GM21619 (cell line): Measurements from ENCODE around the gene KLK8.
"Not testable (repeated sequence)": the region's sequence is repeated elsewhere in the genome, so short reads cannot be mapped to it uniquely, and the experiment has no call there.

Experiments
- ATAC-seq: cut with Tn5 transposase; IDR thresholded peaks from one replicate; pipeline ENCODE4 v1.9.1; 2021; ENCODE audit not compliant: unreplicated experiment

The KLK8 gene

GRCh38 chr19:50984416-50984815, 17.0 kb downstream of the KLK8 start:
- not testable (repeated sequence) for ATAC-seq

GRCh38 chr19:50983625-50984292, 17.6 kb downstream of the KLK8 start, which contains the start of gene KLK7:
KLK7 (minus strand) TSS chr19:50983917; CDS start chr19:50982399, 1,518 bp downstream.
- no peak for ATAC-seq

- ATAC-seq = no peak
Observed at GRCh38 chr19:50982186-50982585, 19.2 kb downstream of the KLK8 start.

- ATAC-seq = no peak
Observed at GRCh38 chr19:50981587-50982146, 19.7 kb downstream of the KLK8 start.

- no peak for ATAC-seq
Observed at GRCh38 chr19:50980208-50980607, 21.2 kb downstream of the KLK8 start.

GRCh38 chr19:50979758-50980157, 21.6 kb downstream of the KLK8 start:
- ATAC-seq = no peak

- ATAC-seq = no peak
Observed at GRCh38 chr19:50978772-50979390, 22.5 kb downstream of the KLK8 start.

- ATAC-seq = no peak
Observed at GRCh38 chr19:50977626-50978025, 23.8 kb downstream of the KLK8 start.

GRCh38 chr19:50975766-50976165, 25.6 kb downstream of the KLK8 start:
- ATAC-seq = no peak

GRCh38 chr19:50974702-50975556, 26.5 kb downstream of the KLK8 start:
- no peak for ATAC-seq

- no peak for ATAC-seq
Observed at GRCh38 chr19:50972795-50973376, 28.5 kb downstream of the KLK8 start.

GRCh38 chr19:50969810-50970209, 31.6 kb downstream of the KLK8 start:
- not testable (repeated sequence) for ATAC-seq

GRCh38 chr19:50969413-50969760, 32.0 kb downstream of the KLK8 start, which contains the start of gene KLK6:
KLK6 (minus strand) TSS chr19:50969591; CDS start chr19:50968104, 1,487 bp downstream.
- no peak for ATAC-seq

- no peak for ATAC-seq
Observed at GRCh38 chr19:50968716-50969412, 32.5 kb downstream of the KLK8 start.

- no peak for ATAC-seq
Observed at GRCh38 chr19:50967929-50968715, 33.3 kb downstream of the KLK8 start.

- no peak for ATAC-seq
Observed at GRCh38 chr19:50964266-50964665, 37.1 kb downstream of the KLK8 start.

GRCh38 chr19:50963381-50963780, 38.0 kb downstream of the KLK8 start:
- no peak for ATAC-seq

GRCh38 chr19:50962245-50962644, 39.2 kb downstream of the KLK8 start:
- ATAC-seq = no peak

- no peak for ATAC-seq
Observed at GRCh38 chr19:50959731-50960500, 41.5 kb downstream of the KLK8 start.
